T-helper 17 cell (primary cell): ENCODE data around the gene ANKIB1. TPM values are rescaled to one million over a fixed set of nuclear protein-coding genes. Genes with fewer than 3 reads are reported as not detected.

Experiments used
- ATAC-seq: fragments of 150-1000 bp; cut with Tn5 transposase; 2 replicates; pipeline ENCODE4 v1.10.0; 2021; ENCODE audit warnings: mild to moderate bottlenecking, moderate library complexity
- DNase-seq, 3 donors: peaks; one replicate each; pipeline versions ENCODE4 v3.0.0 to v3.0.0-alpha.2; 2020 to 2021
- H3K9me3 ChIP-seq: one replicate; pipeline ENCODE4 v1.7.0; 2013; ENCODE audit warnings: low read length, mild to moderate bottlenecking; ENCODE audit not compliant: control insufficient read depth, poor library complexity, severe bottlenecking
- H3K27ac Mint-ChIP-seq: one replicate; pipeline ENCODE4 v1.8.0; 2022; ENCODE audit warnings: mild to moderate bottlenecking, moderate library complexity, mixed read lengths
- H3K27me3 Mint-ChIP-seq: one replicate; pipeline ENCODE4 v1.8.0; 2022; ENCODE audit warnings: mixed read lengths
- H3K36me3 Mint-ChIP-seq: one replicate; pipeline ENCODE4 v1.8.0; 2022; ENCODE audit warnings: low read depth, mixed read lengths
- H3K4me1 Mint-ChIP-seq: one replicate; pipeline ENCODE4 v1.8.0; 2022; ENCODE audit warnings: mild to moderate bottlenecking, mixed read lengths
- H3K4me3 Mint-ChIP-seq: one replicate; pipeline ENCODE4 v1.8.0; 2022; ENCODE audit warnings: mild to moderate bottlenecking, moderate library complexity, mixed read lengths
- total RNA-seq, 4 donors: library from RNA in 2 of 4; stranded (reverse) in 2 of 4; gene quantifications; one replicate each; pipeline ENCODE4 v1.2.3 and lab custom pipeline; 2022 to 2026

The ANKIB1 gene
- total RNA-seq, 2 donors from 2014 or later: 51.1 to 54.7 TPM

DNA sequence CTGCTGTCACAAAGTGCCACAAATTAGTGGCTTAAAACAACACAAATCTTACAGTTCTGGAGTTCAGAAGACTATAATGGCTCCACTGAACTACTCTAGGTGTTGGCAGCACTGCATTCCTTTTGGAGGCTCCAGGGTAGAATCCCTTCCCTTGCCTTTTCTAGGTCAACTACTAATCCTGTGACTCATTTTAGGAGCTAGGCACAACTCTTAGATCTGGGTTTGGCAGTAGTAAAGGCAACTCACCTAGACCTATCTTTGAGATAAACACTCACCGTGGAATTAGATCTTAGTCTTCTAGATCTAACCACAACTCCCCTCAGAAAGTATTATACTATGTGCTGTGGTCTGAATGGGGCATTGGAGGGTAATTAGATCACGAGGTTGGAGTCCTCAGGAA, 60.4 kb downstream of the ANKIB1 start:
- no peak for DNase-seq
- H3K27ac Mint-ChIP-seq: no peak overlapping the region
- ATAC-seq: no peak
- H3K4me3 Mint-ChIP-seq: no peak overlapping the region
- peaks cover 7% of the 10 kb centered on the region for H3K36me3 Mint-ChIP-seq
- peaks cover 4% of the 10 kb centered on the region for H3K4me1 Mint-ChIP-seq
- H3K27me3 Mint-ChIP-seq: no peaks in the 10 kb centered on the region
- H3K9me3 ChIP-seq: no peaks in the 10 kb centered on the region

DNA sequence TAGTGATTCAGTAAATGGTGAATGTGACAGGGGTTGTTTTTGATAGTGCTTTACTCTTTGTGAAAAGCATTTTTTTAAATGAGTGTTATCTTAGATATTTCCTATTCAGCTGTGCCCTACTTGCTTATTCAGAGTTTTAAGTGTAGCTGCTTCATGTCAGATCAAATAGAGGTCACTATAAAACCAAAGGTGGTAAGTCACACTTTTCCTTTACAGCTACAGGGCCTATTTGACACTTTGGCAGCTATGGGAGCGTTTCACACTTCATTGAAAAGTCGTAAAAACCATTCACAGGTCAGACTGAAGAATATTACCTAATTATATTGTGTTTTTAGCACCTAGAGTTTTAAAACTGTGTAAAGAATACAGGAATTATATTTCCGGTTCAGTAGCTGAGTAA, 67.3 kb downstream of the ANKIB1 start:
- no peak for DNase-seq
- no peak overlapping the region for H3K27ac Mint-ChIP-seq
- no peaks in the 10 kb centered on the region for H3K4me1 Mint-ChIP-seq
- H3K27me3 Mint-ChIP-seq: no peaks in the 10 kb centered on the region
- H3K4me3 Mint-ChIP-seq: no peak overlapping the region
- H3K36me3 Mint-ChIP-seq: peaks cover 5% of the 10 kb centered on the region
- no peak for ATAC-seq
- no peaks in the 10 kb centered on the region for H3K9me3 ChIP-seq

- H3K27me3 Mint-ChIP-seq: no peaks in the 10 kb centered on the region
- H3K4me1 Mint-ChIP-seq: peaks cover 4% of the 10 kb centered on the region
These were observed 73.5 kb downstream of the ANKIB1 start for GRCh38 chr7:92319243-92319642.

GRCh38 chr7:92325173-92325572, 79.4 kb downstream of the ANKIB1 start:
- H3K9me3 ChIP-seq: no peaks in the 10 kb centered on the region
- H3K27me3 Mint-ChIP-seq: no peaks in the 10 kb centered on the region
- ATAC-seq: no peak
- no peak overlapping the region for H3K27ac Mint-ChIP-seq
- DNase-seq: no peak
- H3K4me1 Mint-ChIP-seq: peaks cover 6% of the 10 kb centered on the region
- H3K4me3 Mint-ChIP-seq: no peak overlapping the region
- peaks cover 12% of the 10 kb centered on the region for H3K36me3 Mint-ChIP-seq

More at GRCh38 chr7:92319243-92319642, 73.5 kb downstream of the ANKIB1 start:
- Mint-ChIP-seq H3K4me3 (no peak overlapping the region), H3K36me3 (peaks cover 10% of the 10 kb centered on the region), H3K27ac (no peak overlapping the region)
- no peak for ATAC-seq
- no peaks in the 10 kb centered on the region for H3K9me3 ChIP-seq
- no peak for DNase-seq

DNA sequence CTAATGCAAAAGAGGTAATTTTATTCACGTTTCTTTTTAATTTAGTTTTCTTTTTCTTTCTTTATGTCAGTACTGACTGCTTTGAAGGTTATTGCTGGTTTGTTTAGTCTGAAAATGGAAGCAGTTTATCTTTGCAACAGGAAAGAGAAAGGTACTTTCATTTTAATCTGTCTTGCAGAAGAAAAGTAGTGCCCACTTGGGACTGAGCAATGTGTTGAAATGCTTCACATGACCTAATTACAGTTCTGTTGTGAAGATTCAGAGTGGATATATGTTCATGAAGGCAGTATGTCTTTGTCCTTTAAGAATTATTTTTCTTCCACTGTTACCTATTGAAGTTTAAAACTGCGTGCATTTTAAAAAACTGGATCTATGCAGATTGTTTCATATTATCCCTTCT, 80.1 kb downstream of the ANKIB1 start:
- no peak for ATAC-seq
- peaks cover 8% of the 10 kb centered on the region for H3K36me3 Mint-ChIP-seq
- DNase-seq: no peak
- no peaks in the 10 kb centered on the region for H3K27me3 Mint-ChIP-seq
- no peak overlapping the region for H3K27ac Mint-ChIP-seq
- no peak overlapping the region for H3K4me3 Mint-ChIP-seq
- no peaks in the 10 kb centered on the region for H3K9me3 ChIP-seq
- peaks cover 6% of the 10 kb centered on the region for H3K4me1 Mint-ChIP-seq

DNA sequence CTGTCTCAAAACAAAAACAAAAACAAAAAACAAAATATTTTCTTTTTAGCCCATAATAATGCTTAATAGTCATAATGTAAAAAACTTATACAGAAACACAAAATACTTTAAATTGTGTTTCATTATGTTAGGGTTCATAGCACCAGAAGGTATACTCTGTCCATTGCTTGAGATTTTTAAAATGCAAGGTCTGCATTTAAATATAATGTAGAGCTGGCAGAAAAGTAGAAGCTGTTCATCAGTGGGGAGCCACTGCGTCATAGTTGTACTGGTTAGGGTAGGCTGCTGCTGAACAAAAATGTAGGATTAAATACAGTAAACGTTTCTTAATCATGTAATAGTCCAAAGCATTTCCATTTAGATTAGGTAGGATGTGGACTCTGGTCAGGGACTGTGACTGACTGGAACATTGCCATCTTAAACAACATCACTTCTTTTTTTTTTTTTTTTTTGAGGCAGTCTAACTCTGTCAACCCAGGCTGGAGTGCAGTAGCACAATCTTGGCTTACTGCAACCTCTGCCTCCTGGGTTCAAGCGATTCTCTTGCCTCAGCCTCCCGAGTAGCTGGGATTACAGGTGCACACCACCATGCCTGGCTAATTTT, 85.2 kb downstream of the ANKIB1 start:
- no peaks in the 10 kb centered on the region for H3K27me3 Mint-ChIP-seq
- peaks cover 2% of the 10 kb centered on the region for H3K4me1 Mint-ChIP-seq
- DNase-seq (no peak), ATAC-seq (no peak)
- no peaks in the 10 kb centered on the region for H3K9me3 ChIP-seq
- no peak overlapping the region for H3K4me3 Mint-ChIP-seq
- H3K27ac Mint-ChIP-seq: no peak overlapping the region
- H3K36me3 Mint-ChIP-seq: peaks cover 8% of the 10 kb centered on the region

DNA sequence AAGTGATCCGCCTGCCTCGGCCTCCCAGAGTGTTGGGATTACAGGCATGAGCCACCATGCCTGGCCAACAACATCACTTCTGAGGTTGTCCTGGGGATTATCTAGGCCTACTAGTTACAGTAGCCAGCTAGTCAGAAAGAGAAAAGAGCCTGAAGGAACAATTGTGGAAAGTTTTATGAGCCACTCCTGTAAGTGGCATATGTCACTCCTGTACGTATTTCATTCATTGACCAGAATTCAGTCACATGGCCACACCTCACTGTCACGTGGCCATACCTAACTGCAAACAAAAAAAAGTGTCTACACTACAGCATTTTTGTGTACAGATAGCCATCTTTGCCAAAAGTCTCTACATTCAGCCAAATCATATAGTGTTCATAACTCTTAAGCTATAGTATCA, 85.7 kb downstream of the ANKIB1 start:
- Mint-ChIP-seq H3K4me1 (peaks cover under 1% of the 10 kb centered on the region), H3K36me3 (peaks cover 8% of the 10 kb centered on the region), H3K27me3 (no peaks in the 10 kb centered on the region), H3K4me3 (no peak overlapping the region), H3K27ac (no peak overlapping the region)
- ATAC-seq (no peak), DNase-seq (no peak)
- H3K9me3 ChIP-seq: no peaks in the 10 kb centered on the region

DNA sequence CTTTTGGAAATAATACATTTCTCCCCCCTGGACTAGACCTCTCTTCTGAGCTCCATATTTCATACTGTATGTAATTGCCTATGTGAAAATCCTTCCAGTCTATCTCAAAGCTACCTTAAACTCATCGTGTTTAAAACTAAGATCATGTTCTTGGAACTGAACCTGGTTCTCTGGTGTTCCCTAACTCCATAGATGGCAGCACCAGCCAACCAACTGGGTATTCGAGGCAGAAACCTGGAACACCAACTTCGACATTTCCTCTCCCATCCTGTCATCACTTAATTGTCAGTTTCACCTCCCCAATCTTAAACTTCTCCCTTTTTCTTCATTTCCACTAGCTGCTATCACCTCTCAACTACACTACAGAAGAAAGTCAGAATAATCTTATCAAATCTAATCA, 87.0 kb downstream of the ANKIB1 start:
- Mint-ChIP-seq H3K27ac (no peak overlapping the region), H3K4me1 (peaks cover 7% of the 10 kb centered on the region), H3K4me3 (no peak overlapping the region), H3K27me3 (no peaks in the 10 kb centered on the region), H3K36me3 (peaks cover 9% of the 10 kb centered on the region)
- no peak for DNase-seq
- no peaks in the 10 kb centered on the region for H3K9me3 ChIP-seq
- ATAC-seq: no peak

- no peak overlapping the region for H3K27ac Mint-ChIP-seq
- peaks cover 9% of the 10 kb centered on the region for H3K4me1 Mint-ChIP-seq
- ATAC-seq (no peak), DNase-seq (no peak)
- H3K4me3 Mint-ChIP-seq: no peak overlapping the region
- H3K27me3 Mint-ChIP-seq: no peaks in the 10 kb centered on the region
- no peaks in the 10 kb centered on the region for H3K9me3 ChIP-seq
- H3K36me3 Mint-ChIP-seq: peaks cover 10% of the 10 kb centered on the region
These were observed 88.1 kb downstream of the ANKIB1 start for GRCh38 chr7:92333866-92334265.

DNA sequence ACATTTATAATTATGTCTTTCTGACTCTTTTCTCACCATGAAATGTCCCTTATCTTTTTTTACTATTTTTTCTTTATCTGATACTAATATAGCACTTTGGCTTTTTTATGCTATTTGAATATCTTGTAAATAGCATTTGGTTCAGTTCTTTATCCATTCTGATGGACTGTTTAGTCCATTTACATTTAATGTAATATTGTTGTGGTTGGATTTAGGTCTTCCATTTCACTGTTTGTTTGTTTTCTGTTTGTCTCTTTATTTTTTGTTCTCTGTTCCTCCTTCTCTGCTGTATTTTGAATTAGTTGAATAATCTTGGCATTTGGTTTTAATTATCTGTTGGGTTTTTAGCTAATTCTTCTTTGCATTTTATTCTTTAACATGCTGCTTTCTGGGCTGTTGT, 89.8 kb downstream of the ANKIB1 start:
- no peaks in the 10 kb centered on the region for H3K9me3 ChIP-seq
- H3K4me3 Mint-ChIP-seq: no peak overlapping the region
- H3K27me3 Mint-ChIP-seq: no peaks in the 10 kb centered on the region
- peaks cover 7% of the 10 kb centered on the region for H3K36me3 Mint-ChIP-seq
- peaks cover 9% of the 10 kb centered on the region for H3K4me1 Mint-ChIP-seq
- H3K27ac Mint-ChIP-seq: no peak overlapping the region
- DNase-seq: no peak
- ATAC-seq: no peak

GRCh38 chr7:92336662-92337340, 91.0 kb downstream of the ANKIB1 start:
- H3K9me3 ChIP-seq: no peaks in the 10 kb centered on the region
- no peaks in the 10 kb centered on the region for H3K27me3 Mint-ChIP-seq
- no peak overlapping the region for H3K27ac Mint-ChIP-seq
- no peak overlapping the region for H3K4me3 Mint-ChIP-seq
- H3K36me3 Mint-ChIP-seq: peaks cover 7% of the 10 kb centered on the region
- DNase-seq: no peak
- ATAC-seq: no peak
- peaks cover 9% of the 10 kb centered on the region for H3K4me1 Mint-ChIP-seq

DNA sequence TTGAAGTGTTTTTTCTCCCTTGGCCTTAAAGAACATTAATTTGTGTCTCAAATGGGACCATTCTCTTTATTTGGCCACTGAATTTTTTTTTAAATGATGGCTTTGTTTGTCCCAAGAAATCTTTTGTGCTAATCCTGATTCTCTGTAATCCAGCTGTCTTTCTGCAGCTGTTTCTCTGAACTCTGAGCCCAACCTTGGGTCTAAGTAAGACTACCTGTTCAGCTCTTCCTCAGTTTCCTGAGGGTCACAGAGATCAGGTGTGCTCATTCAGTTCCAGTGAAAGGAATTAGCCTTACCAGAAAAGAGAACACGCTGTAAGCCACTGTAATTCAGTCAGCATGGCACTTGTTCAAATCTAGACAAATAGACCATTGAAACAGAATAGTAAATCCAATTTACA, 94.2 kb downstream of the ANKIB1 start:
- H3K27me3 Mint-ChIP-seq: no peaks in the 10 kb centered on the region
- H3K36me3 Mint-ChIP-seq: peaks cover 7% of the 10 kb centered on the region
- peak overlapping the region; percentile 72 for H3K27ac Mint-ChIP-seq
- H3K4me3 Mint-ChIP-seq: no peak overlapping the region
- H3K4me1 Mint-ChIP-seq: peaks cover 9% of the 10 kb centered on the region
- H3K9me3 ChIP-seq: no peaks in the 10 kb centered on the region
- ATAC-seq: no peak
- no peak for DNase-seq

- Mint-ChIP-seq H3K4me3 (no peak overlapping the region), H3K27ac (no peak overlapping the region), H3K27me3 (no peaks in the 10 kb centered on the region), H3K4me1 (peaks cover 4% of the 10 kb centered on the region), H3K36me3 (peaks cover 13% of the 10 kb centered on the region)
- H3K9me3 ChIP-seq: no peaks in the 10 kb centered on the region
- DNase-seq (no peak), ATAC-seq (no peak)
These were observed 97.9 kb downstream of the ANKIB1 start for GRCh38 chr7:92343714-92344113.

- H3K9me3 ChIP-seq: no peaks in the 10 kb centered on the region
- Mint-ChIP-seq H3K4me1 (peaks cover 2% of the 10 kb centered on the region), H3K4me3 (no peak overlapping the region), H3K27me3 (no peaks in the 10 kb centered on the region), H3K27ac (no peak overlapping the region), H3K36me3 (peaks cover 13% of the 10 kb centered on the region)
- DNase-seq (no peak), ATAC-seq (no peak)
These were observed 106.2 kb downstream of the ANKIB1 start for GRCh38 chr7:92352009-92352408.
